Right kidney (tissue), 1 donor: ENCODE measurements around the gene FBXW7.

ENCODE experiments used
- DNase-seq: peaks from one replicate; pipeline ENCODE4 v3.0.0-alpha.2; 2016

Gene FBXW7

GRCh38 chr4:152328582-152328981 lies 207.3 kb downstream of the FBXW7 start:
- DNase-seq = no peak

GRCh38 chr4:152327606-152328453 lies 208.1 kb downstream of the FBXW7 start:
- no peak for DNase-seq

- DNase-seq = no peak
Observed at GRCh38 chr4:152325831-152326230, 210.1 kb downstream of the FBXW7 start.

- no peak for DNase-seq
Observed at GRCh38 chr4:152323221-152323620, 212.7 kb downstream of the FBXW7 start.

- DNase-seq = no peak
Observed at GRCh38 chr4:152322656-152323055, 213.2 kb downstream of the FBXW7 start.

GRCh38 chr4:152321923-152322322 lies 214.0 kb downstream of the FBXW7 start:
- no peak for DNase-seq

- no peak for DNase-seq
Observed at GRCh38 chr4:152321398-152321797, 214.5 kb downstream of the FBXW7 start.

- no peak for DNase-seq
Observed at GRCh38 chr4:152316969-152317368, 218.9 kb downstream of the FBXW7 start.

- DNase-seq = no peak
Observed at GRCh38 chr4:152310257-152310656, 225.6 kb downstream of the FBXW7 start.

- DNase-seq = no peak
Observed at GRCh38 chr4:152309418-152309817, 226.5 kb downstream of the FBXW7 start.

GRCh38 chr4:152308951-152309350 lies 226.9 kb downstream of the FBXW7 start:
- no peak for DNase-seq

GRCh38 chr4:152307669-152308068 lies 228.2 kb downstream of the FBXW7 start:
- no peak for DNase-seq

GRCh38 chr4:152306541-152306940 lies 229.4 kb downstream of the FBXW7 start:
- DNase-seq = no peak

- DNase-seq = no peak
Observed at GRCh38 chr4:152304220-152304619, 231.7 kb downstream of the FBXW7 start.

GRCh38 chr4:152301381-152301780 lies 234.5 kb downstream of the FBXW7 start:
- DNase-seq = no peak

- no peak for DNase-seq
Observed at GRCh38 chr4:152299553-152299952, 236.3 kb downstream of the FBXW7 start.

- no peak for DNase-seq
Observed at GRCh38 chr4:152296386-152296785, 239.5 kb downstream of the FBXW7 start.

- no peak for DNase-seq
Observed at GRCh38 chr4:152294765-152295164, 241.1 kb downstream of the FBXW7 start.

GRCh38 chr4:152294331-152294730 lies 241.6 kb downstream of the FBXW7 start:
- DNase-seq = no peak

- no peak for DNase-seq
Observed at GRCh38 chr4:152293527-152293926, 242.4 kb downstream of the FBXW7 start.

GRCh38 chr4:152290366-152290921 lies 245.4 kb downstream of the FBXW7 start:
- DNase-seq = no peak

GRCh38 chr4:152289941-152290340 lies 246.0 kb downstream of the FBXW7 start:
- no peak for DNase-seq

GRCh38 chr4:152289541-152289940 lies 246.4 kb downstream of the FBXW7 start:
- DNase-seq = no peak

- DNase-seq = no peak
Observed at GRCh38 chr4:152283801-152284470, 252.0 kb downstream of the FBXW7 start.
